ENCODE measurements around the gene DEFB115.

DNA sequence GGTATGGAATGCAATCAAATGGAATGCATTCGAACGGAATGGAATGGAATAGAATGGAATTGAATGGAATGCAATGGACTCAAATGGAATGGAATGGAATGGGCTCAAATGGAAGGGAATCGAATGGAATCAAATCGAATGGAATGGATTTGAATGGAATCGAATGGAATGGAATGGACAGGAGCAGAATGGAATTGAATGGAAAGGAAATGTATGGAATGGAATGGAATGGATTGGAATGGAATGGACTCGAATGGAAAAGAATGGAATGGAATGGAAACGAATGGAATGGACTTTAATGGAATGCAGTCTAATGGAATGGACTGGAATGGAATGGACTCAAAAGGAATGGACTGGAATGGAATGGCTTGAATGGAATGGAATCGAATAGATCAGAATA, 18.3 kb upstream of the DEFB115 start:
- no peak for TF ChIP-seq POLR2A (IDR thresholded peaks at IDR 0.05)
- TF ChIP-seq, protein P1, sequence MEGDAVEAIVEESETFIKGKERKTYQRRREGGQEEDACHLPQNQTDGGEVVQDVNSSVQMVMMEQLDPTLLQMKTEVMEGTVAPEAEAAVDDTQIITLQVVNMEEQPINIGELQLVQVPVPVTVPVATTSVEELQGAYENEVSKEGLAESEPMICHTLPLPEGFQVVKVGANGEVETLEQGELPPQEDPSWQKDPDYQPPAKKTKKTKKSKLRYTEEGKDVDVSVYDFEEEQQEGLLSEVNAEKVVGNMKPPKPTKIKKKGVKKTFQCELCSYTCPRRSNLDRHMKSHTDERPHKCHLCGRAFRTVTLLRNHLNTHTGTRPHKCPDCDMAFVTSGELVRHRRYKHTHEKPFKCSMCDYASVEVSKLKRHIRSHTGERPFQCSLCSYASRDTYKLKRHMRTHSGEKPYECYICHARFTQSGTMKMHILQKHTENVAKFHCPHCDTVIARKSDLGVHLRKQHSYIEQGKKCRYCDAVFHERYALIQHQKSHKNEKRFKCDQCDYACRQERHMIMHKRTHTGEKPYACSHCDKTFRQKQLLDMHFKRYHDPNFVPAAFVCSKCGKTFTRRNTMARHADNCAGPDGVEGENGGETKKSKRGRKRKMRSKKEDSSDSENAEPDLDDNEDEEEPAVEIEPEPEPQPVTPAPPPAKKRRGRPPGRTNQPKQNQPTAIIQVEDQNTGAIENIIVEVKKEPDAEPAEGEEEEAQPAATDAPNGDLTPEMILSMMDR (IDR thresholded peaks at IDR 0.05), result no peak
